Testis (tissue), 5 donors: Measurements from ENCODE around the gene APPBP2. TPM values are rescaled to one million over a fixed set of nuclear protein-coding genes. Genes with fewer than 3 reads are reported as not detected.

ENCODE experiments used
- DNase-seq: peaks from one replicate; pipeline ENCODE4 v3.0.0-alpha.2; 2019
- H3K27ac ChIP-seq, 2 donors: fragments of 200-600 bp; sonication (generic); one replicate each; pipeline ENCODE4 v1.5.1; 2019
- H3K27me3 ChIP-seq: fragments of 200-600 bp; sonication (generic); one replicate; pipeline ENCODE4 v1.5.1; 2019
- H3K36me3 ChIP-seq: fragments of 200-600 bp; sonication (generic); one replicate; pipeline ENCODE4 v1.5.1; 2017; ENCODE audit warnings: low read depth; ENCODE audit errors: missing control alignments
- H3K4me1 ChIP-seq: fragments of 200-600 bp; sonication (generic); one replicate; pipeline ENCODE4 v1.5.1; 2019
- H3K4me3 ChIP-seq, 2 donors: fragments of 200-600 bp; sonication (generic); one replicate each; pipeline ENCODE4 v1.5.1; 2017 to 2019
- H3K9me3 ChIP-seq: fragments of 200-600 bp; sonication (generic); one replicate; pipeline ENCODE4 v1.5.1; 2017
- POLR2A ChIP-seq: fragments of 450-650 bp; IDR thresholded peaks from one replicate; pipeline ENCODE4 v1.6.1; 2017; ENCODE audit warnings: antibody characterized with exemption, mild to moderate bottlenecking, moderate library complexity
- WGBS, 2 donors: methylation state at CpG; one replicate each; pipeline ENCODE4 v1.1.5; 2018; 5-methylcytosine and 5-hydroxymethylcytosine counted together
- intact Hi-C: fragments of 100-400 bp; cut with DNase I; formaldehyde crosslinking; loops from one replicate; pipeline ENCODE4 v1.15.1; 2023; ENCODE audit warnings: low total_unique reads
- long read RNA-seq, 2 donors: transcript quantifications; one replicate each; lab custom pipeline, GENCODE V29; 2026
- polyA plus RNA-seq: library from polyadenylated mRNA; stranded (reverse); fragments of 350-450 nt; fragmentation: Illumina TruSeq; extraction: RNeasy Lipid Tissue Mini Kit (QIAGEN cat#74804); gene quantifications from one replicate; pipeline ENCODE4 v1.2.3, GENCODE V29; 2014; ENCODE audit warnings: low read depth, low replicate concordance; ENCODE audit not compliant: insufficient read depth
- total RNA-seq, 2 donors: library from RNA; depleted of rRNA; stranded (reverse); fragments of >200 nt; gene quantifications; one replicate each; pipeline ENCODE4 v1.2.3, GENCODE V29; 2016
- TF ChIP-seq, protein P1 (sequence below), 3 experiments: fragments of 450-650 bp in 2 of 3; fragments of 200-600 bp in 1 of 3; sonication (generic) in 1 of 3; IDR thresholded peaks; one replicate each; pipeline ENCODE4 v1.5.1; 2016 to 2019; ENCODE audit warnings: antibody characterized with exemption in 3 of 3, mild to moderate bottlenecking in 2 of 3, moderate library complexity in 1 of 3

APPBP2 gene, protein sequence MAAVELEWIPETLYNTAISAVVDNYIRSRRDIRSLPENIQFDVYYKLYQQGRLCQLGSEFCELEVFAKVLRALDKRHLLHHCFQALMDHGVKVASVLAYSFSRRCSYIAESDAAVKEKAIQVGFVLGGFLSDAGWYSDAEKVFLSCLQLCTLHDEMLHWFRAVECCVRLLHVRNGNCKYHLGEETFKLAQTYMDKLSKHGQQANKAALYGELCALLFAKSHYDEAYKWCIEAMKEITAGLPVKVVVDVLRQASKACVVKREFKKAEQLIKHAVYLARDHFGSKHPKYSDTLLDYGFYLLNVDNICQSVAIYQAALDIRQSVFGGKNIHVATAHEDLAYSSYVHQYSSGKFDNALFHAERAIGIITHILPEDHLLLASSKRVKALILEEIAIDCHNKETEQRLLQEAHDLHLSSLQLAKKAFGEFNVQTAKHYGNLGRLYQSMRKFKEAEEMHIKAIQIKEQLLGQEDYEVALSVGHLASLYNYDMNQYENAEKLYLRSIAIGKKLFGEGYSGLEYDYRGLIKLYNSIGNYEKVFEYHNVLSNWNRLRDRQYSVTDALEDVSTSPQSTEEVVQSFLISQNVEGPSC
- 10 to 100 TPM; 58.2 to 58.9 TPM for total RNA-seq
- polyA plus RNA-seq: 98.4 TPM
- long read RNA-seq, donor 1, full-length matches to known transcripts: 24 of 24 reads
- long read RNA-seq, donor 1, partial matches to known transcripts: 0 of 24 reads
- long read RNA-seq, donor 1, other reads (novel, unspliced or antisense): 0 of 24 reads
- long read RNA-seq, donor 2, full-length matches to known transcripts: 16 of 16 reads
- long read RNA-seq, donor 2, partial matches to known transcripts: 0 of 16 reads
- long read RNA-seq, donor 2, other reads (novel, unspliced or antisense): 0 of 16 reads

DNA sequence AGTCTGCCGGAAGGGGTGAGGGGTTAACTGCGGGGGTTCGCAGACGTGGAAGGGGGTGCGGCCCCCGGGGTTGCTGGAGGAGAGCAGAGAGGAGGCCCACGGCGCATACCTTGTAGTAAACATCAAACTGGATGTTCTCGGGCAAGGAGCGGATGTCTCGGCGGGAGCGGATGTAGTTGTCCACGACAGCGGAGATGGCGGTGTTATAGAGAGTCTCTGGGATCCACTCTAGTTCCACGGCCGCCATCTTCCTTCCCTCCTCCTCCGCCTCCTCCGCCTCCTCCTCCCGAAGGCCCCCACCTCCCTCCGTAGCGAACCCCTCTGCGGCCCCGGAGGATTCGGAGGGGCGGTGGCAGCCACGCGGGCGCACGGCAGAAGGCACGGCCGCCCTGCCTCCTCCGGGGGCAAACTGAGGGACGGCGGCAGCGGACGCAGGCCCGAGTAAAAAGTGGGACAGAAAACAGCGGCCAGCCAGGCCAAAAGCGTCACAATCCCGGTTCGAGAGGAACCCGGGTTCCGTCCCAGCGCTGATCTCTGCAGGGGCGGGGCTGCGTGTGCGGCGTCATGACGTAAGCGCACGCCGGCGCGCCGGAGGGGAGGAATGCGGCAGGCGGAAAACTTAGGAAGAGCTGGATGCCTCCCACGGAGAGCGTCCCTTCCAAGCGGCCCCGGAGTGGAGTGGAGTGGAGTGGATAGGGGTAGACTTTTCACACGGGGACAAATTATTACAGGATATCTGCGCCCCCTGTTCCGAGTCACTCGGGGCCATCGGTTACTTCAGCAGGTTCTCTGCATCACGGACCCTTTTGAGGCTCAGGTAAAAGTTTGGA lies at the start of gene APPBP2:
TSS of gene APPBP2 (minus strand) at position 558 of the 830 bp plus-strand sequence. CDS start at position 247, 311 bp downstream.
- Histone ChIP-seq H3K27me3 (no peaks in the 10 kb centered on the region), H3K4me1 (peaks cover 22% of the 10 kb centered on the region), H3K27ac (peak within 1 kb of the TSS; percentile 99 to 100), H3K36me3 (no peaks in the 10 kb centered on the region), H3K9me3 (no peaks in the 10 kb centered on the region), H3K4me3 (peak within 1 kb of the TSS; percentile 87 to 99)
- WGBS, 2 donors: 0 to 1% methylated on average over 54 to 69 of the region's 69 CpGs
- DNase-seq: peak; percentile 92
- intact Hi-C loops: no loop called here
- TF ChIP-seq POLR2A: peak; percentile 85
- TF ChIP-seq, protein P1, sequence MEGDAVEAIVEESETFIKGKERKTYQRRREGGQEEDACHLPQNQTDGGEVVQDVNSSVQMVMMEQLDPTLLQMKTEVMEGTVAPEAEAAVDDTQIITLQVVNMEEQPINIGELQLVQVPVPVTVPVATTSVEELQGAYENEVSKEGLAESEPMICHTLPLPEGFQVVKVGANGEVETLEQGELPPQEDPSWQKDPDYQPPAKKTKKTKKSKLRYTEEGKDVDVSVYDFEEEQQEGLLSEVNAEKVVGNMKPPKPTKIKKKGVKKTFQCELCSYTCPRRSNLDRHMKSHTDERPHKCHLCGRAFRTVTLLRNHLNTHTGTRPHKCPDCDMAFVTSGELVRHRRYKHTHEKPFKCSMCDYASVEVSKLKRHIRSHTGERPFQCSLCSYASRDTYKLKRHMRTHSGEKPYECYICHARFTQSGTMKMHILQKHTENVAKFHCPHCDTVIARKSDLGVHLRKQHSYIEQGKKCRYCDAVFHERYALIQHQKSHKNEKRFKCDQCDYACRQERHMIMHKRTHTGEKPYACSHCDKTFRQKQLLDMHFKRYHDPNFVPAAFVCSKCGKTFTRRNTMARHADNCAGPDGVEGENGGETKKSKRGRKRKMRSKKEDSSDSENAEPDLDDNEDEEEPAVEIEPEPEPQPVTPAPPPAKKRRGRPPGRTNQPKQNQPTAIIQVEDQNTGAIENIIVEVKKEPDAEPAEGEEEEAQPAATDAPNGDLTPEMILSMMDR (IDR thresholded peaks at IDR 0.05): no peak

DNA sequence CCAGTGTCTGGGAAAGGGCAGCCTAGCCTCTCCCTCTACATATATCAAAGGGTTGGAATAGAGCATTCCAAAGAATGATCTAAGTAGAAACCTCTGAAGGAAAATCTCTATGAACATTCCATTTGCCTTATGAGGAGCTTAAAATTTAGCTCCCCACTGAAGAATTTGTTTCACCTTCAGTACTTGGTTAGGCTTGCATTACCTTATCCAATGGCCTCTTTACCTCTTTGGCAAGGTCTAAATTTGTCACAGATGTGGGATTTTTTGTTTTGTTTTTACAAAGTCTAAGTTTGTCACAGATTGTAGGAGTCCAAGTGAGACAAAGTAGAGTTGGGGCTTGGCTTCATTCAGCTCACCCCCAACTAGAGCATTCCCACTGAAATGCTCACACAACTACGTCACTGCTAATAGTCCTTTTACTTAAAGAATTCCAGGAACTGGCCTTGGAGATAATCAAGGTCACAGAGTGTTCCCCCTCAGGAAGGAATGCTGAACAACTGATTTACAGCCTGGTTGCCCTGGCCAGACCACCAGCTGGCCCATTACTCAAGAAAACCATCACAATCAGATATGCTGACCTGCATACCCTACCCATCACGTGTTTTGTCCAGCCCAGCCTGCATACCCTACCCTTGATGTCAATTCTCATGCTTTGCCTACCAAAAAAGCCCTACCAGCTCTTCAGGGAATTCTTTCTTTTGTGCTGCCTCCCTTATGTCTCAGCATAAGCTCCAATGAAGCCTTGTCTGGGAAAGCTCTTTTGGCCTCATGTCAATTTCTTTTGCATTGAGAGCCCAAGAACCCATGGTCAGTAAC lies 47.4 kb upstream of the APPBP2 start:
- Histone ChIP-seq H3K36me3 (no peaks in the 10 kb centered on the region), H3K9me3 (no peaks in the 10 kb centered on the region), H3K27ac (peak overlapping the region in 1 of 2 donors; percentile 3), H3K4me1 (peaks cover 6% of the 10 kb centered on the region), H3K4me3 (no peak overlapping the region), H3K27me3 (no peaks in the 10 kb centered on the region)
- DNase-seq: no peak
- 36 to 50% methylated on average over 2 of the region's 2 CpGs for WGBS, 2 donors
- intact Hi-C loops: no loop called here
- no peak for TF ChIP-seq POLR2A
- TF ChIP-seq, protein P1 (IDR thresholded peaks at IDR 0.05): no peak

DNA sequence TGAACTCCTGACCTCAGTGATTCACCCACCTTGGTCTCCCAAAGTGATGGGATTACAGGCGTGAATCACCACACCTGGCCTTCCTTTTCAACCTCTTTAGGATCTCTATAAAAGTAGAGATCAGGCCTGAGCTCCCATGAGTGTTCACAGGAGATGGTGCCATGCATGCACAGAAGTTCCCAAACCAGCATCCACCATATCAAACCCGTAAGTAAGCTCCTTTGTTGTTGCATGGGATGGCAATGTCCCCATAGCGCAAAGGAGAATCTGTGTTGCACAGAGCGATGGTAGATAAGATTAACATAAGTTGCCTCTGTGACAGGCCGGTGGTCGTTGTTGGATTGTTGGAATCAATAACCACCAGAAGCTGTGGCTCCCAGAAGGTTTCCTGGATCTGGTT lies 39.2 kb upstream of the APPBP2 start:
- intact Hi-C loops: no loop called here
- WGBS, 2 donors: 94% methylated on average over 6 of the region's 6 CpGs
- H3K4me1 ChIP-seq: no peaks in the 10 kb centered on the region
- H3K27me3 ChIP-seq: no peaks in the 10 kb centered on the region
- no peak overlapping the region for H3K27ac ChIP-seq
- no peaks in the 10 kb centered on the region for H3K36me3 ChIP-seq
- H3K4me3 ChIP-seq: no peak overlapping the region
- TF ChIP-seq, protein P1 (IDR thresholded peaks at IDR 0.05): no peak
- no peak for TF ChIP-seq POLR2A
- H3K9me3 ChIP-seq: no peaks in the 10 kb centered on the region
- DNase-seq: no peak

DNA sequence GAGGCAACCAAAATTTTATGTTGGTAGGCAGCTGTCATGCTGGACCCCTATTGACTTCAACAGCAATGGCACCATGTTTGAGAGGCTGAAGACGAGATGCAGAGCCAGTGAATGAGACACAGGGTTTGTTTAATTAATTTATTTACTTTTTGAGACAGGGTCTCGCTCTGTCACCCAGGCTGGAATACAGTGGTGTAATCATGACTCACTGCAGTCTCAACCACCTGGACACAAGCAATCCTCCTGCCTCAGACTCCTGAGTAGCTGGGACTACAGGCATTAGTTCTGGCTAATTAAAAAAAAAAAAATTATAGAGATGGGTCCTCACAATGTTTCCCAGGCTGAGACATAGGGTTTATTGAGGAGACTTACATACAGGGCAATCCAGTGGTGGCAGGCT lies 37.7 kb upstream of the APPBP2 start:
- DNase-seq: no peak
- no peaks in the 10 kb centered on the region for H3K36me3 ChIP-seq
- no peaks in the 10 kb centered on the region for H3K4me1 ChIP-seq
- H3K27me3 ChIP-seq: no peaks in the 10 kb centered on the region
- H3K27ac ChIP-seq: no peak overlapping the region
- TF ChIP-seq, protein P1 (IDR thresholded peaks at IDR 0.05): no peak
- no peak for TF ChIP-seq POLR2A
- WGBS, 2 donors: 80 to 100% methylated on average over 2 of the region's 2 CpGs
- intact Hi-C loops: no loop called here
- no peaks in the 10 kb centered on the region for H3K9me3 ChIP-seq
- H3K4me3 ChIP-seq: no peak overlapping the region
